C1 segment of cervical spinal cord (tissue), 14 donors: ENCODE data around the gene DCC.

Source experiments
- DNase-seq, 14 donors: peaks; one replicate each; lab custom pipeline; 2025; lab: John Stamatoyannopoulos, UW

DCC gene

GRCh38 chr18:53033128-53033527 is 693.1 kb downstream of the DCC start:
- DNase-seq, result no peak

GRCh38 chr18:53038608-53039007 is 698.6 kb downstream of the DCC start:
- DNase-seq, result no peak

- no peak for DNase-seq
These were observed 700.3 kb downstream of the DCC start for GRCh38 chr18:53040286-53040685.

GRCh38 chr18:53056064-53056463 is 716.1 kb downstream of the DCC start:
- DNase-seq, result no peak

- no peak for DNase-seq
These were observed 730.8 kb downstream of the DCC start for GRCh38 chr18:53070788-53071187.

GRCh38 chr18:53080687-53081086 is 740.7 kb downstream of the DCC start:
- no peak for DNase-seq

GRCh38 chr18:53093636-53094035 is 753.6 kb downstream of the DCC start:
- no peak for DNase-seq

- no peak for DNase-seq
These were observed 761.6 kb downstream of the DCC start for GRCh38 chr18:53101536-53102105.

GRCh38 chr18:53114441-53114840 is 774.4 kb downstream of the DCC start:
- no peak for DNase-seq

GRCh38 chr18:53115876-53116585 is 776.0 kb downstream of the DCC start:
- DNase-seq, result peak in 2 of 14 donors; percentile 1 to 4

GRCh38 chr18:53117851-53118250 is 777.9 kb downstream of the DCC start:
- DNase-seq, result no peak

- DNase-seq, result no peak
These were observed 786.2 kb downstream of the DCC start for GRCh38 chr18:53126210-53126609.

- DNase-seq, result no peak
These were observed 791.0 kb downstream of the DCC start for GRCh38 chr18:53131001-53131400.

- no peak for DNase-seq
These were observed 794.7 kb downstream of the DCC start for GRCh38 chr18:53134711-53135110.

GRCh38 chr18:53135654-53136053 is 795.7 kb downstream of the DCC start:
- no peak for DNase-seq

GRCh38 chr18:53139746-53140500 is 799.9 kb downstream of the DCC start:
- no peak for DNase-seq

- no peak for DNase-seq
These were observed 802.0 kb downstream of the DCC start for GRCh38 chr18:53142005-53142404.

- DNase-seq, result no peak
These were observed 807.5 kb downstream of the DCC start for GRCh38 chr18:53147472-53147871.

- DNase-seq, result no peak
These were observed 808.1 kb downstream of the DCC start for GRCh38 chr18:53148123-53148522.

GRCh38 chr18:53152476-53152875 is 812.5 kb downstream of the DCC start:
- DNase-seq, result no peak

- DNase-seq, result peak in 1 of 14 donors; percentile 0
These were observed 813.3 kb downstream of the DCC start for GRCh38 chr18:53153281-53153680.

- no peak for DNase-seq
These were observed 813.8 kb downstream of the DCC start for GRCh38 chr18:53153800-53154199.

GRCh38 chr18:53165770-53166169 is 825.8 kb downstream of the DCC start:
- no peak for DNase-seq
